PC-9 (cell line): Measurements from ENCODE around the gene PHF19. TPM values are rescaled to one million over a fixed set of nuclear protein-coding genes. Genes with fewer than 3 reads are reported as not detected.

Experiments
- BruUV-seq: library from RNA; stranded (reverse); fragments of 400-500 nt; replicated peaks from 2 replicates; lab custom pipeline; 2021; lab: Mats Ljungman, UMichigan
- CTCF ChIA-PET: fragments of 300-600 bp; sonication (Branson Sonifier 250); formaldehyde crosslinking; loops from one replicate; lab custom pipeline; 2022; ENCODE audit warnings: antibody characterized with exemption; lab: Charles Lee
- POLR2A ChIA-PET: fragments of 300-600 bp; sonication (Branson Sonifier 250); formaldehyde crosslinking; loops from one replicate; lab custom pipeline; 2022; ENCODE audit warnings: antibody characterized with exemption; ENCODE audit not compliant: unreplicated experiment; lab: Charles Lee
- DNase-seq, 2 experiments: peaks; one replicate each; pipeline versions ENCODE4 v3.0.0 to v3.0.0-alpha.2; 2015 to 2022; ENCODE audit warnings: mixed read lengths in 1 of 2
- H2AFZ ChIP-seq: fragments of 200-600 bp; sonication (generic); 2 replicates; pipeline ENCODE4 v1.8.1; 2017; ENCODE audit warnings: antibody characterized with exemption
- H3F3A ChIP-seq: fragments of 200-600 bp; sonication (generic); 2 replicates; pipeline ENCODE4 v1.8.1; 2017; ENCODE audit warnings: antibody characterized with exemption, mild to moderate bottlenecking, low read depth; ENCODE audit not compliant: insufficient read depth
- H3K27ac ChIP-seq: fragments of 200-600 bp; sonication (generic); 2 replicates; pipeline ENCODE4 v1.6.1; 2016; ENCODE audit warnings: mixed run types
- H3K27me3 ChIP-seq: fragments of 200-600 bp; sonication (generic); 2 replicates; pipeline ENCODE4 v1.6.1; 2016; ENCODE audit warnings: low read depth, mixed run types; ENCODE audit not compliant: insufficient read depth
- H3K36me3 ChIP-seq: fragments of 200-600 bp; sonication (generic); 2 replicates; pipeline ENCODE4 v1.6.1; 2016; ENCODE audit warnings: low read depth, mixed run types
- H3K4me1 ChIP-seq: fragments of 200-600 bp; sonication (generic); replicated peaks from 2 replicates; pipeline ENCODE4 v1.6.1; 2016; ENCODE audit warnings: mixed run types; ENCODE audit not compliant: insufficient read depth
- H3K4me2 ChIP-seq: fragments of 200-600 bp; sonication (generic); 2 replicates; pipeline ENCODE4 v1.6.1; 2017; ENCODE audit warnings: mixed run types
- H3K4me3 ChIP-seq: fragments of 200-600 bp; sonication (generic); 2 replicates; pipeline ENCODE4 v1.6.1; 2016; ENCODE audit warnings: mixed run types
- H3K79me2 ChIP-seq: fragments of 200-600 bp; sonication (generic); 2 replicates; pipeline ENCODE4 v1.6.1; 2017; ENCODE audit warnings: low read depth, mixed run types
- H3K9me2 ChIP-seq: fragments of 200-600 bp; sonication (generic); 2 replicates; pipeline ENCODE4 v1.8.1; 2017; ENCODE audit warnings: mild to moderate bottlenecking; ENCODE audit not compliant: insufficient read depth
- H3K9me3 ChIP-seq: fragments of 200-600 bp; sonication (generic); 2 replicates; pipeline ENCODE4 v1.8.1; 2016; ENCODE audit warnings: low read depth; ENCODE audit not compliant: insufficient read depth
- H4K20me1 ChIP-seq: fragments of 200-600 bp; sonication (generic); 2 replicates; pipeline ENCODE4 v1.8.1; 2017; ENCODE audit not compliant: insufficient read depth
- CTCF ChIP-seq: fragments of 200-600 bp; sonication (generic); conservative IDR thresholded peaks from 2 replicates; pipeline ENCODE4 v1.6.1; 2017; ENCODE audit warnings: mixed run types, antibody characterized with exemption, mild to moderate bottlenecking, moderate library complexity
- EZH2 ChIP-seq: fragments of 200-600 bp; sonication (generic); IDR thresholded peaks from 2 replicates; pipeline ENCODE4 v1.8.0; 2017; ENCODE audit warnings: antibody characterized with exemption, low read depth
- intact Hi-C: fragments of 100-400 bp; cut with micrococcal nuclease; formaldehyde crosslinking; loops from one replicate; pipeline ENCODE4 v1.10.0; 2022; ENCODE audit not compliant: unreplicated experiment
- total RNA-seq: library from RNA; stranded (reverse); gene quantifications from 2 replicates; pipeline ENCODE4 v1.2.3, GENCODE V29; 2021

Gene PHF19
- total RNA-seq, 1 experiment from 2014 or later: 72.9 TPM

GRCh38 chr9:120878188-120879130 lies 1.5 kb upstream of the PHF19 start:
- ChIA-PET CTCF (no interaction called here), POLR2A (no interaction called here)
- peak overlapping the region; percentile 76 for H3K4me3 ChIP-seq
- no peaks in the 10 kb centered on the region for H3K9me2 ChIP-seq
- no peak for DNase-seq
- intact Hi-C loops: no loop called here
- no peaks in the 10 kb centered on the region for H3K27me3 ChIP-seq
- H4K20me1 ChIP-seq: no peaks in the 10 kb centered on the region
- TSS peak; percentile 29 for BruUV-seq
- peaks cover 40% of the 10 kb centered on the region for H3F3A ChIP-seq
- H3K4me2 ChIP-seq: peak overlapping the region; percentile 93
- no peaks in the 10 kb centered on the region for H3K9me3 ChIP-seq
- H2AFZ ChIP-seq: no peak overlapping the region; the same call in 1 of the 2 replicates
- no peak overlapping the region for H3K27ac ChIP-seq
- no peaks in the 10 kb centered on the region for H3K36me3 ChIP-seq
- peaks cover 22% of the 10 kb centered on the region for H3K79me2 ChIP-seq
- peaks cover 54% of the 10 kb centered on the region for H3K4me1 ChIP-seq
- TF ChIP-seq CTCF: no peak
- no peak for TF ChIP-seq EZH2

GRCh38 chr9:120877276-120878034 lies 467 bp upstream of the PHF19 start:
- Histone ChIP-seq H2AFZ (peak overlapping the region; percentile 87), H3K9me2 (no peaks in the 10 kb centered on the region), H3K79me2 (peaks cover 22% of the 10 kb centered on the region), H3F3A (peaks cover 38% of the 10 kb centered on the region), H4K20me1 (no peaks in the 10 kb centered on the region), H3K4me3 (peak overlapping the region; percentile 76), H3K4me2 (peak overlapping the region; percentile 93), H3K36me3 (no peaks in the 10 kb centered on the region), H3K9me3 (no peaks in the 10 kb centered on the region), H3K4me1 (peaks cover 54% of the 10 kb centered on the region), H3K27me3 (no peaks in the 10 kb centered on the region), H3K27ac (peak overlapping the region; percentile 52)
- intact Hi-C loops: no loop called here
- TF ChIP-seq EZH2 (no peak), CTCF (no peak)
- DNase-seq: peak; percentile 46 to 69
- POLR2A ChIA-PET: interaction anchor here (0.6 kb wide), 1 partner anchor 84 kb away, joined by 5 read pairs; no protein-coding TSS in a partner anchor
- CTCF ChIA-PET: interaction anchor here (0.7 kb wide), 1 partner anchor 344 kb away, joined by 3 read pairs; no protein-coding TSS in a partner anchor
- no TSS peak for BruUV-seq
